Activated CD8-positive, alpha-beta memory T cell treated with anti-CD3 and anti-CD28 coated beads, Interleukin-2, amount 50 U/mL, for 24 hours (primary cell): Measurements from ENCODE around the gene PDLIM4.

ENCODE experiments used
- DNase-seq: peaks from one replicate; pipeline ENCODE4 v3.0.0-alpha.2; 2020; ENCODE audit errors: extremely low read depth

Gene PDLIM4

GRCh38 chr5:132309679-132310078 is 52.2 kb downstream of the PDLIM4 start:
- no peak for DNase-seq

- no peak for DNase-seq
Measured at GRCh38 chr5:132310141-132310834, 52.8 kb downstream of the PDLIM4 start.

GRCh38 chr5:132313366-132313765 is 55.9 kb downstream of the PDLIM4 start:
- no peak for DNase-seq

GRCh38 chr5:132313961-132314432 is 56.5 kb downstream of the PDLIM4 start:
- no peak for DNase-seq

GRCh38 chr5:132315529-132316067 is 58.1 kb downstream of the PDLIM4 start:
- no peak for DNase-seq

- DNase-seq = no peak
Measured at GRCh38 chr5:132319975-132320374, 62.5 kb downstream of the PDLIM4 start.

- no peak for DNase-seq
Measured at GRCh38 chr5:132321109-132321721, 63.7 kb downstream of the PDLIM4 start.

- DNase-seq = no peak
Measured at GRCh38 chr5:132322266-132322665, 64.8 kb downstream of the PDLIM4 start.
